ENCODE measurements around the gene DMRTC2.

The DMRTC2 gene

GRCh38 chr19:41845001-41845050, at the start of gene DMRTC2:
DMRTC2 (plus strand) TSS chr19:41845042; CDS start chr19:41847429, 2,387 bp downstream.
- DNase-seq (ENCODE audit: low spot score) = no peak

- no peak for DNase-seq (ENCODE audit: low spot score)
These were observed 48.5 kb upstream of the DMRTC2 start, which contains the start of gene CEACAM3 for GRCh38 chr19:41796362-41796761. CEACAM3 (plus strand) TSS chr19:41796587; CDS start chr19:41796678, 91 bp downstream.

- no peak for DNase-seq (ENCODE audit: low spot score)
These were observed 47.9 kb upstream of the DMRTC2 start for GRCh38 chr19:41796901-41797300.

- no peak for DNase-seq (ENCODE audit: low spot score)
These were observed 45.3 kb upstream of the DMRTC2 start for GRCh38 chr19:41799444-41800000.

GRCh38 chr19:41801031-41801430, 43.8 kb upstream of the DMRTC2 start:
- no peak for DNase-seq (ENCODE audit: low spot score)

GRCh38 chr19:41801792-41802211, 43.0 kb upstream of the DMRTC2 start:
- no peak for DNase-seq (ENCODE audit: low spot score)

GRCh38 chr19:41802770-41803169, 42.1 kb upstream of the DMRTC2 start:
- DNase-seq (ENCODE audit: low spot score) = no peak

- DNase-seq (ENCODE audit: low spot score) = no peak
These were observed 40.5 kb upstream of the DMRTC2 start for GRCh38 chr19:41804336-41804735.

- no peak for DNase-seq (ENCODE audit: low spot score)
These were observed 37.7 kb upstream of the DMRTC2 start for GRCh38 chr19:41807176-41807575.

GRCh38 chr19:41808663-41809566, 35.9 kb upstream of the DMRTC2 start:
- no peak for DNase-seq (ENCODE audit: low spot score)

- DNase-seq (ENCODE audit: low spot score) = no peak
These were observed 34.5 kb upstream of the DMRTC2 start for GRCh38 chr19:41810301-41810700.

GRCh38 chr19:41811036-41811435, 33.8 kb upstream of the DMRTC2 start:
- no peak for DNase-seq (ENCODE audit: low spot score)

GRCh38 chr19:41811981-41812380, 32.9 kb upstream of the DMRTC2 start:
- DNase-seq (ENCODE audit: low spot score) = no peak

- no peak for DNase-seq (ENCODE audit: low spot score)
These were observed 30.9 kb upstream of the DMRTC2 start for GRCh38 chr19:41813911-41814310.

- no peak for DNase-seq (ENCODE audit: low spot score)
These were observed 29.5 kb upstream of the DMRTC2 start for GRCh38 chr19:41815301-41815700.

GRCh38 chr19:41816761-41817160, 28.1 kb upstream of the DMRTC2 start:
- DNase-seq (ENCODE audit: low spot score) = no peak

- DNase-seq (ENCODE audit: low spot score) = peak; percentile 54
These were observed 23.7 kb upstream of the DMRTC2 start for GRCh38 chr19:41821003-41821735.

GRCh38 chr19:41837981-41838708, 6.7 kb upstream of the DMRTC2 start:
- DNase-seq (ENCODE audit: low spot score) = no peak

- no peak for DNase-seq (ENCODE audit: low spot score)
These were observed 5.6 kb upstream of the DMRTC2 start for GRCh38 chr19:41839211-41839610.

GRCh38 chr19:41843371-41843770, 1.5 kb upstream of the DMRTC2 start:
- DNase-seq (ENCODE audit: low spot score) = no peak

- DNase-seq (ENCODE audit: low spot score) = no peak
These were observed 241 bp upstream of the DMRTC2 start, which contains the start of gene LYPD4 for GRCh38 chr19:41844601-41845000. LYPD4 (minus strand) TSS chr19:41844683; CDS start chr19:41839285, 5,398 bp downstream.

- no peak for DNase-seq (ENCODE audit: low spot score)
These were observed 279 bp downstream of the DMRTC2 start for GRCh38 chr19:41845051-41845590.

Data from COLO829 (cell line).